Loucy (cell line): ENCODE results near the gene PPFIBP2.

ENCODE experiments used
- H2AFZ ChIP-seq: fragments of 200-600 bp; sonication (generic); 2 replicates; pipeline ENCODE4 v1.6.0; 2016; ENCODE audit warnings: antibody characterized with exemption, mild to moderate bottlenecking, low read length, moderate library complexity
- H3F3A ChIP-seq: fragments of 200-600 bp; 2 replicates; pipeline ENCODE4 v1.6.0; 2016; ENCODE audit warnings: antibody characterized with exemption, low read depth, mild to moderate bottlenecking
- H3K27me3 ChIP-seq: fragments of 200-600 bp; sonication (generic); 2 replicates; pipeline ENCODE4 v1.6.1; 2014; ENCODE audit warnings: low read length, mild to moderate bottlenecking; ENCODE audit not compliant: insufficient read depth, poor library complexity, severe bottlenecking
- H3K36me3 ChIP-seq: fragments of 200-600 bp; sonication (generic); 2 replicates; pipeline ENCODE4 v1.6.1; 2016; ENCODE audit warnings: low read length; ENCODE audit not compliant: insufficient read depth
- H3K4me1 ChIP-seq: fragments of 200-600 bp; sonication (generic); 2 replicates; pipeline ENCODE4 v1.5.1; 2014; ENCODE audit warnings: low read length, mild to moderate bottlenecking; ENCODE audit not compliant: insufficient read depth, poor library complexity, severe bottlenecking
- H3K4me2 ChIP-seq: fragments of 200-600 bp; sonication (generic); 2 replicates; pipeline ENCODE4 v1.6.0; 2014; ENCODE audit warnings: antibody characterized with exemption, low read length, low read depth, mild to moderate bottlenecking; ENCODE audit not compliant: poor library complexity, severe bottlenecking
- H3K4me3 ChIP-seq: fragments of 200-600 bp; sonication (generic); 2 replicates; pipeline ENCODE4 v1.5.1; 2014; ENCODE audit warnings: low read length, mild to moderate bottlenecking, mixed read lengths; ENCODE audit not compliant: poor library complexity, severe bottlenecking
- H3K79me2 ChIP-seq: fragments of 200-600 bp; sonication (generic); 2 replicates; pipeline ENCODE4 v1.6.1; 2014; ENCODE audit warnings: low read length; ENCODE audit not compliant: insufficient read depth
- H3K9ac ChIP-seq: fragments of 200-600 bp; sonication (generic); 2 replicates; pipeline ENCODE4 v1.6.0; 2014; ENCODE audit warnings: mild to moderate bottlenecking, low read depth, low read length, moderate library complexity; ENCODE audit not compliant: poor library complexity, severe bottlenecking
- H3K9me2 ChIP-seq: fragments of 200-600 bp; sonication (generic); replicated peaks from 2 replicates; pipeline ENCODE4 v1.6.1; 2016; ENCODE audit warnings: low read depth, low read length, mixed read lengths
- H3K9me3 ChIP-seq: fragments of 200-600 bp; sonication (generic); 2 replicates; pipeline ENCODE4 v1.6.1; 2014; ENCODE audit warnings: mild to moderate bottlenecking, antibody characterized with exemption, low read length, low read depth; ENCODE audit not compliant: insufficient read depth
- H4K20me1 ChIP-seq: fragments of 200-600 bp; sonication (generic); 2 replicates; pipeline ENCODE4 v1.6.0; 2014; ENCODE audit warnings: antibody characterized with exemption, low read length, mild to moderate bottlenecking; ENCODE audit not compliant: insufficient read depth, poor library complexity, severe bottlenecking
- CTCF ChIP-seq: fragments of 200-600 bp; sonication (generic); conservative IDR thresholded peaks from 2 replicates; pipeline ENCODE4 v1.5.1; 2014; ENCODE audit warnings: mild to moderate bottlenecking, antibody characterized with exemption, low read length
- EZH2phosphoT487 ChIP-seq: fragments of 200-600 bp; IDR thresholded peaks from 2 replicates; pipeline ENCODE4 v1.6.1; 2018; ENCODE audit warnings: antibody characterized with exemption, mild to moderate bottlenecking, moderate library complexity, borderline replicate concordance

PPFIBP2 gene

GRCh38 chr11:7513234-7514098 lies at the start of gene PPFIBP2:
PPFIBP2 (plus strand) TSS chr11:7513999; CDS start chr11:7549476, 35,477 bp downstream.
- Histone ChIP-seq H3F3A (no peaks in the 10 kb centered on the region), H3K9me2 (no peaks in the 10 kb centered on the region), H4K20me1 (no peaks in the 10 kb centered on the region), H3K9ac (no peak within 1 kb of the TSS), H3K79me2 (no peaks in the 10 kb centered on the region), H3K4me1 (no peaks in the 10 kb centered on the region), H3K4me2 (no peak within 1 kb of the TSS), H2AFZ (no peak within 1 kb of the TSS), H3K4me3 (no peak within 1 kb of the TSS), H3K9me3 (no peaks in the 10 kb centered on the region), H3K27me3 (no peaks in the 10 kb centered on the region), H3K36me3 (no peaks in the 10 kb centered on the region)
- no peak for TF ChIP-seq EZH2phosphoT487
- TF ChIP-seq CTCF, result no peak

- no peak overlapping the region for H3K4me2 ChIP-seq
- H3K36me3 ChIP-seq, result no peaks in the 10 kb centered on the region
- no peak overlapping the region for H2AFZ ChIP-seq
- H4K20me1 ChIP-seq, result no peaks in the 10 kb centered on the region
- no peaks in the 10 kb centered on the region for H3K79me2 ChIP-seq
- H3K9me2 ChIP-seq, result no peaks in the 10 kb centered on the region
- no peaks in the 10 kb centered on the region for H3K9me3 ChIP-seq
- no peak overlapping the region for H3K4me3 ChIP-seq
- no peak for TF ChIP-seq EZH2phosphoT487
- TF ChIP-seq CTCF, result no peak
- H3K9ac ChIP-seq, result no peak overlapping the region
- peaks cover 4% of the 10 kb centered on the region for H3K4me1 ChIP-seq
- H3F3A ChIP-seq, result no peaks in the 10 kb centered on the region
- no peaks in the 10 kb centered on the region for H3K27me3 ChIP-seq
Observed at GRCh38 chr11:7467652-7468051, 46.1 kb upstream of the PPFIBP2 start.

- H3K27me3 ChIP-seq, result no peaks in the 10 kb centered on the region
- no peaks in the 10 kb centered on the region for H3K9me2 ChIP-seq
- no peak overlapping the region for H3K4me2 ChIP-seq
- no peaks in the 10 kb centered on the region for H3K9me3 ChIP-seq
- no peaks in the 10 kb centered on the region for H4K20me1 ChIP-seq
- H3F3A ChIP-seq, result no peaks in the 10 kb centered on the region
- no peak overlapping the region for H2AFZ ChIP-seq
- no peak overlapping the region for H3K9ac ChIP-seq
- H3K79me2 ChIP-seq, result no peaks in the 10 kb centered on the region
- H3K4me1 ChIP-seq, result no peaks in the 10 kb centered on the region
- no peak overlapping the region for H3K4me3 ChIP-seq
- H3K36me3 ChIP-seq, result no peaks in the 10 kb centered on the region
- TF ChIP-seq EZH2phosphoT487, result no peak
- no peak for TF ChIP-seq CTCF
Observed at GRCh38 chr11:7469351-7469865, 44.4 kb upstream of the PPFIBP2 start.
